ENCODE results near the gene DCTPP1. TPM values are rescaled to one million over a fixed set of nuclear protein-coding genes. Genes with fewer than 3 reads are reported as not detected.
A peak's percentile ranks its signal among the peaks of the same experiment; 100 is the strongest.

The DCTPP1 gene
- total and polyA plus RNA-seq, 2 of the 13 experiments (the other 11 are each of a cell fraction or from before 2014, with no cell fraction given) = 54.8 to 74.4 TPM

- TF ChIP-seq ZNF607 (CRISPR knock-in tag; IDR thresholded peaks at IDR 0.05; ENCODE audit: borderline replicate concordance) (no peak), PPARG (CRISPR knock-in tag; conservative IDR thresholded peaks at IDR 0.05) (peak; percentile 59; the same call in 1 of the 2 replicates), RFXANK (CRISPR knock-in tag; IDR thresholded peaks at IDR 0.05) (no peak), TARDBP (CRISPR knock-in tag; IDR thresholded peaks at IDR 0.05) (peak; percentile 42; the same call in 1 of the 2 replicates), ZKSCAN8 (CRISPR knock-in tag; IDR thresholded peaks at IDR 0.05; ENCODE audit: borderline replicate concordance) (0 out of 2 replicates have a peak, but pooled peaks have one; percentile 41), ZNF354B (CRISPR knock-in tag; IDR thresholded peaks at IDR 0.05) (no peak), ZBTB8A (CRISPR knock-in tag; IDR thresholded peaks at IDR 0.05; ENCODE audit: borderline replicate concordance, low read depth) (no peak), CHCHD3 (CRISPR knock-in tag; IDR thresholded peaks at IDR 0.05) (no peak), TSC22D2 (CRISPR knock-in tag; IDR thresholded peaks at IDR 0.05; ENCODE audit: borderline replicate concordance) (peak; percentile 82; the same call in 1 of the 2 replicates), ZNF317 (CRISPR knock-in tag; IDR thresholded peaks at IDR 0.05) (no peak), SAP130 (CRISPR knock-in tag; IDR thresholded peaks at IDR 0.05; ENCODE audit: low read depth) (peak; percentile 27; the same call in 1 of the 2 replicates), SKIL (CRISPR knock-in tag; IDR thresholded peaks at IDR 0.05; ENCODE audit: borderline replicate concordance) (peak; percentile 73), CENPBD1 (CRISPR knock-in tag; IDR thresholded peaks at IDR 0.05; ENCODE audit: borderline replicate concordance, low read depth) (no peak), RFXAP (CRISPR knock-in tag; IDR thresholded peaks at IDR 0.05; ENCODE audit: borderline replicate concordance) (no peak), ZSCAN31 (CRISPR knock-in tag; IDR thresholded peaks at IDR 0.05; ENCODE audit: low read depth) (peak; percentile 73; the same call in 1 of the 2 replicates), RAD51 (IDR thresholded peaks at IDR 0.05; ENCODE audit: borderline replicate concordance) (no peak), ZBTB34 (CRISPR knock-in tag; IDR thresholded peaks at IDR 0.05) (no peak), ZNF704 (CRISPR knock-in tag; IDR thresholded peaks at IDR 0.05; ENCODE audit: borderline replicate concordance) (no peak), CHD2 (IDR thresholded peaks at IDR 0.05; ENCODE audit: low read depth, low read length) (no peak), SRF (IDR thresholded peaks at IDR 0.05; ENCODE audit: low read depth, low read length) (no peak), ZNF772 (CRISPR knock-in tag; IDR thresholded peaks at IDR 0.05) (peak; percentile 16; the same call in 1 of the 2 replicates), SMAD3 (CRISPR knock-in tag; IDR thresholded peaks at IDR 0.05) (0 out of 2 replicates have a peak, but pooled peaks have one; percentile 62), ZNF550 (CRISPR knock-in tag; IDR thresholded peaks at IDR 0.05; ENCODE audit: borderline replicate concordance) (no peak), ZBTB26 (CRISPR knock-in tag; IDR thresholded peaks at IDR 0.05; ENCODE audit: borderline replicate concordance) (no peak)
Observed at GRCh38 chr16:30449116-30449435, 19.2 kb upstream of the DCTPP1 start (continued).

Measured in HepG2 (cell line).